IMR-90 (cell line): ENCODE results near the gene STARD3. TPM values are rescaled to one million over a fixed set of nuclear protein-coding genes. Genes with fewer than 3 reads are reported as not detected.
A peak's percentile ranks its signal among the peaks of the same experiment; 100 is the strongest.

Experiments
- ATAC-seq: fragments of 200-7000 bp; cut with Tn5 transposase; 2 replicates; pipeline ENCODE4 v1.9.1; 2020; ENCODE audit warnings: low read depth, mild to moderate bottlenecking, moderate library complexity
- BruUV-seq: library from RNA; stranded (reverse); fragments of 400-500 nt; replicated peaks from 2 replicates; lab custom pipeline; 2021; lab: Mats Ljungman, UMichigan
- CTCF ChIA-PET: fragments of 300-600 bp; formaldehyde crosslinking; extraction: SDS; loops from one replicate; lab custom pipeline; 2021; ENCODE audit warnings: antibody characterized with exemption; lab: Yijun Ruan, JAX
- POLR2A ChIA-PET: fragments of 300-600 bp; sonication (Branson Sonifier 250); formaldehyde crosslinking; loops from one replicate; lab custom pipeline; 2022; ENCODE audit warnings: antibody characterized with exemption; ENCODE audit not compliant: unreplicated experiment; lab: Charles Lee
- DNase-seq: peaks from one replicate; pipeline ENCODE4 v3.0.0; 2013
- H2AFZ ChIP-seq: replicated peaks from 2 replicates; pipeline ENCODE3; 2013; ENCODE audit warnings: low read length, mild to moderate bottlenecking; ENCODE audit not compliant: poor library complexity
- H2AK5ac ChIP-seq: 2 replicates; pipeline ENCODE4 v1.6.1; 2013; ENCODE audit warnings: low read depth, low read length, inconsistent platforms
- H2AK9ac ChIP-seq: replicated peaks from 2 replicates; pipeline ENCODE3; 2013; ENCODE audit warnings: mild to moderate bottlenecking, low read depth, low read length, moderate library complexity; ENCODE audit not compliant: poor library complexity
- H2BK120ac ChIP-seq: 2 replicates; pipeline ENCODE4 v1.6.1; 2013; ENCODE audit warnings: low read depth, low read length, inconsistent platforms
- H2BK15ac ChIP-seq: 3 replicates; pipeline ENCODE4 v1.6.1; 2013; ENCODE audit warnings: low read depth, low read length, inconsistent platforms
- H2BK20ac ChIP-seq: 2 replicates; pipeline ENCODE4 v1.6.1; 2013; ENCODE audit warnings: low read depth, mild to moderate bottlenecking, inconsistent platforms, low read length, moderate library complexity
- H2BK5ac ChIP-seq: 2 replicates; pipeline ENCODE4 v1.6.1; 2013; ENCODE audit warnings: mild to moderate bottlenecking, low read depth, low read length, inconsistent platforms; ENCODE audit not compliant: poor library complexity, severe bottlenecking
- H3K14ac ChIP-seq: replicated peaks from 2 replicates; pipeline ENCODE4 v1.6.1; 2013; ENCODE audit warnings: low read depth, low read length, inconsistent platforms
- H3K18ac ChIP-seq: 2 replicates; pipeline ENCODE4 v1.6.1; 2013; ENCODE audit warnings: low read depth, low read length, control low read depth
- H3K23ac ChIP-seq: 2 replicates; pipeline ENCODE4 v1.6.1; 2013; ENCODE audit warnings: low read depth, low read length, inconsistent platforms
- H3K27ac ChIP-seq: 2 replicates; pipeline ENCODE4 v1.5.1; 2013; ENCODE audit warnings: mild to moderate bottlenecking, control low read depth, low read length; ENCODE audit not compliant: insufficient read depth
- H3K27me3 ChIP-seq: 2 replicates; pipeline ENCODE4 v1.6.1; 2013; ENCODE audit warnings: low read length; ENCODE audit not compliant: control insufficient read depth, insufficient read depth
- H3K36me3 ChIP-seq: 2 replicates; pipeline ENCODE4 v1.6.1; 2013; ENCODE audit warnings: low read length, mixed read lengths; ENCODE audit not compliant: control insufficient read depth, insufficient read depth
- H3K4ac ChIP-seq: 2 replicates; pipeline ENCODE4 v1.6.1; 2013; ENCODE audit warnings: low read depth, low read length, inconsistent platforms
- H3K4me1 ChIP-seq: 2 replicates; pipeline ENCODE4 v1.6.1; 2013; ENCODE audit warnings: low read length, mixed read lengths; ENCODE audit not compliant: control insufficient read depth, insufficient read depth
- H3K4me2 ChIP-seq: 2 replicates; pipeline ENCODE4 v1.6.1; 2013; ENCODE audit warnings: low read depth, mild to moderate bottlenecking, control low read depth, low read length, moderate library complexity
- H3K4me3 ChIP-seq: 2 replicates; pipeline ENCODE4 v1.5.1; 2013; ENCODE audit warnings: low read depth, mild to moderate bottlenecking, control low read depth, low read length, moderate library complexity; ENCODE audit not compliant: insufficient read depth
- H3K56ac ChIP-seq: 2 replicates; pipeline ENCODE4 v1.6.1; 2013; ENCODE audit warnings: low read length, inconsistent platforms; ENCODE audit not compliant: insufficient read depth; ENCODE audit errors: extremely low read depth
- H3K79me1 ChIP-seq, 2 experiments: 2 replicates each; pipeline ENCODE4 v1.6.1; 2013; ENCODE audit warnings: low read length in 2 of 2, inconsistent platforms in 1 of 2, low read depth in 1 of 2
- H3K9ac ChIP-seq: 2 replicates; pipeline ENCODE4 v1.6.1; 2013; ENCODE audit warnings: low read depth, low read length, control low read depth
- H3K9me1 ChIP-seq: 2 replicates; pipeline ENCODE4 v1.6.1; 2013; ENCODE audit warnings: low read length, inconsistent platforms; ENCODE audit not compliant: insufficient read depth
- H3K9me3 ChIP-seq: 2 replicates; pipeline ENCODE4 v1.6.1; 2013; ENCODE audit warnings: low read length; ENCODE audit not compliant: control insufficient read depth, insufficient read depth
- H4K20me1 ChIP-seq: 2 replicates; pipeline ENCODE4 v1.6.1; 2013; ENCODE audit warnings: low read length, inconsistent platforms; ENCODE audit not compliant: insufficient read depth
- H4K5ac ChIP-seq: 2 replicates; pipeline ENCODE4 v1.6.1; 2013; ENCODE audit warnings: mild to moderate bottlenecking, low read depth, low read length, control low read depth
- H4K8ac ChIP-seq, 2 experiments: 2 replicates each; pipeline ENCODE4 v1.6.1; 2013; ENCODE audit warnings: low read depth in 2 of 2, low read length in 2 of 2, control low read depth in 1 of 2, inconsistent platforms in 1 of 2
- H4K91ac ChIP-seq: 2 replicates; pipeline ENCODE4 v1.6.1; 2013; ENCODE audit warnings: low read depth, low read length, inconsistent platforms; ENCODE audit not compliant: insufficient read depth
- BHLHE40 ChIP-seq: fragments of 150-350 bp; IDR thresholded peaks from 2 replicates; pipeline ENCODE4 v1.6.1; 2016; ENCODE audit warnings: mild to moderate bottlenecking, low read depth, low read length
- CEBPB ChIP-seq: IDR thresholded peaks from 2 replicates; pipeline ENCODE4 v1.6.1; 2012; ENCODE audit warnings: low read depth, low read length, improper control_type of control experiment
- CHD1 ChIP-seq: IDR thresholded peaks from 2 replicates; pipeline ENCODE4 v1.6.1; 2012; ENCODE audit warnings: low read depth, low read length, improper control_type of control experiment
- FOS ChIP-seq: fragments of 150-350 bp; IDR thresholded peaks from 2 replicates; pipeline ENCODE4 v1.6.1; 2016; ENCODE audit warnings: low read depth, low read length
- RAD21 ChIP-seq: IDR thresholded peaks from 2 replicates; pipeline ENCODE4 v1.6.1; 2012; ENCODE audit warnings: low read length, improper control_type of control experiment
- RFX5 ChIP-seq: IDR thresholded peaks from 2 replicates; pipeline ENCODE4 v1.8.0; 2012; ENCODE audit warnings: low read depth, mild to moderate bottlenecking, low read length, moderate library complexity
- SMC3 ChIP-seq: fragments of 150-350 bp; IDR thresholded peaks from 2 replicates; pipeline ENCODE4 v1.6.1; 2016; ENCODE audit warnings: low read depth, mild to moderate bottlenecking, antibody characterized with exemption, low read length, moderate library complexity
- WGBS, 2 experiments: methylation state at CpG; one replicate each; pipeline versions ENCODE4 v1.1.5 to v1.1.7; 2013; ENCODE audit warnings: missing lambda C conversion rate in 2 of 2; ENCODE audit not compliant: insufficient read length in 1 of 2; ENCODE audit errors: extremely low coverage in 2 of 2; 5-methylcytosine and 5-hydroxymethylcytosine counted together
- dilution Hi-C: fragments of 300-500 bp; cut with HindIII; formaldehyde crosslinking; loops from one replicate; pipeline ENCODE4 v1.14.3; 2018; ENCODE audit warnings: low sequenced_read_pairs; ENCODE audit not compliant: unreplicated experiment
- in situ Hi-C: fragments of 300-500 bp; cut with MboI; formaldehyde crosslinking; loops from 3 replicates; pipeline ENCODE4 v1.14.3; 2019; ENCODE audit warnings: low sequenced_read_pairs, inconsistent platforms, mixed read lengths
- intact Hi-C: fragments of 100-400 bp; cut with micrococcal nuclease; formaldehyde crosslinking; loops from 2 replicates; pipeline ENCODE4 v1.10.0; 2022
- polyA plus RNA-seq, 3 experiments: library from polyadenylated mRNA; depleted of rRNA; stranded (reverse); fragments of >200 nt; gene quantifications; 2 replicates each; pipeline ENCODE4 v1.2.3, GENCODE V29; 2012; ENCODE audit warnings: low replicate concordance in 1 of 3
- total RNA-seq: library from RNA; depleted of rRNA; stranded (reverse); fragments of >200 nt; gene quantifications from 2 replicates; pipeline ENCODE4 v1.2.3, GENCODE V29; 2012
- TF ChIP-seq, protein P1 (sequence below): fragments of 150-350 bp; IDR thresholded peaks from 2 replicates; pipeline ENCODE4 v1.6.1; 2016; ENCODE audit warnings: low read depth, mild to moderate bottlenecking, low read length, moderate library complexity, borderline replicate concordance

Gene STARD3
- total and polyA plus RNA-seq, 2 of the 4 experiments (the other 2 are of a cell fraction), result 8.1 to 50.4 TPM

DNA sequence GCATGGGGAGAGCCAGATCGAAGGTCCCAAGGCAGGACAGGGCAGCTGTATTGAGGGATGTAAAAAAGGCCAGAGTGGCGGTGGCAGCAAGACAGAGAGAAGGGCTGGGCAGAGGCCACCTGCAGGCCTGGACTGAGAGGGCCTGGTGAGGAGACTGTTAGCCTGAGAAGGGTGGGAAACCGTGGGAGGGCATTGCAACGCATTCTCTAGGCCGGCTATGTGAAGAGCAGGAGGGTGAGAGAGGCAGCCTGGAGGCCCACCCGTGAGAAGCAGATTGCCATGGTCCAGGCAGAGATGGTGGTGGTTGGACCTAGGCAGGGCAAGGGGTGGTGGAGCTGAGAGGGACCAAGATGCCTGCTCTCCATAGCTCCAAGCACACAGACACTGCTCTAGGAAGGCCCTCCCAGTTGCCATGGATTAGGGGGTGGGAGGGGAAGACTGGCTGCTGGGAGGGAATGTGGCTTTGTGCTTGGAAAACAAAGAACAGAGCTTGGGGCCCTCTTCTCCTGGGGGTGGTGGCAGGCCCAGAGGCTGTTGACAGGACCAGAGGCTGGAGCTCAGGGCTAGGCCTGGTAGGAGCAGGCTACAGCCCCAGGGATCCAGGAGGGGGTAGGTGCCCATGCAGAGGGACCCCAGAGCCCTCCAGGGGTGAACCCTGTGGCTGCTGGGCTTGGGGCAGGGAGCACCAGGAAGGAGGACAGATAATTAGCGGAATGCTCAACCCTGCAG lies 15.8 kb downstream of the STARD3 start:
- no peak overlapping the region for H3K4me2 ChIP-seq
- no peak overlapping the region for H3K18ac ChIP-seq
- H4K91ac ChIP-seq, result no peak overlapping the region
- dilution Hi-C loops, result no loop called here
- no peak overlapping the region for H3K27ac ChIP-seq
- no peak overlapping the region for H2AK9ac ChIP-seq
- ATAC-seq (peak; percentile 56), DNase-seq (no peak)
- no peak overlapping the region for H3K23ac ChIP-seq
- peaks cover 6% of the 10 kb centered on the region for H3K36me3 ChIP-seq
- no peak overlapping the region for H4K5ac ChIP-seq
- H3K4me3 ChIP-seq, result no peak overlapping the region
- H3K9ac ChIP-seq, result no peak overlapping the region
- H2BK5ac ChIP-seq, result no peak overlapping the region
- H3K4ac ChIP-seq, result no peak overlapping the region
- CTCF ChIA-PET, result interaction anchor here (1.9 kb wide), 1 partner anchor 16 kb away, joined by 10 read pairs; the partner anchor contains the start of gene PNMT
- H3K9me1 ChIP-seq, result peaks cover 4% of the 10 kb centered on the region
- peaks cover 30% of the 10 kb centered on the region for H4K20me1 ChIP-seq
- H3K56ac ChIP-seq, result no peak overlapping the region
- no peak overlapping the region for H2AK5ac ChIP-seq
- POLR2A ChIA-PET, result no interaction called here
- H3K9me3 ChIP-seq, result no peaks in the 10 kb centered on the region
- no TSS peak for BruUV-seq
- H3K4me1 ChIP-seq, result peaks cover 3% of the 10 kb centered on the region; the same call in 1 of the 2 replicates
- H3K14ac ChIP-seq, result no peak overlapping the region
- no peak overlapping the region for H2BK120ac ChIP-seq
- no peak overlapping the region for H2AFZ ChIP-seq
- TF ChIP-seq RAD21 (no peak), CEBPB (no peak), SMC3 (no peak), BHLHE40 (no peak), FOS (no peak), RFX5 (no peak), CHD1 (no peak)
- TF ChIP-seq, protein P1, sequence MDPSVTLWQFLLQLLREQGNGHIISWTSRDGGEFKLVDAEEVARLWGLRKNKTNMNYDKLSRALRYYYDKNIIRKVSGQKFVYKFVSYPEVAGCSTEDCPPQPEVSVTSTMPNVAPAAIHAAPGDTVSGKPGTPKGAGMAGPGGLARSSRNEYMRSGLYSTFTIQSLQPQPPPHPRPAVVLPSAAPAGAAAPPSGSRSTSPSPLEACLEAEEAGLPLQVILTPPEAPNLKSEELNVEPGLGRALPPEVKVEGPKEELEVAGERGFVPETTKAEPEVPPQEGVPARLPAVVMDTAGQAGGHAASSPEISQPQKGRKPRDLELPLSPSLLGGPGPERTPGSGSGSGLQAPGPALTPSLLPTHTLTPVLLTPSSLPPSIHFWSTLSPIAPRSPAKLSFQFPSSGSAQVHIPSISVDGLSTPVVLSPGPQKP, result no peak
- intact Hi-C loops, result no loop called here
- H2BK20ac ChIP-seq, result no peak overlapping the region
- H2BK15ac ChIP-seq, result no peak overlapping the region
- WGBS, 2 experiments, result 77% methylated on average over 2 of the region's 7 CpGs; no CpG with 5 or more reads in 1 of the 2 experiments
- no peak overlapping the region for H4K8ac ChIP-seq
- H3K27me3 ChIP-seq, result no peaks in the 10 kb centered on the region
- H3K79me1 ChIP-seq, result peaks cover 12 to 39% of the 10 kb centered on the region in 2 experiments
- in situ Hi-C loops, result no loop called here
